ENCODE measurements around the gene UBC.
"Not testable (repeated sequence)": the region's sequence is repeated elsewhere in the genome, so short reads cannot be mapped to it uniquely, and the experiment has no call there.

The UBC gene

DNA sequence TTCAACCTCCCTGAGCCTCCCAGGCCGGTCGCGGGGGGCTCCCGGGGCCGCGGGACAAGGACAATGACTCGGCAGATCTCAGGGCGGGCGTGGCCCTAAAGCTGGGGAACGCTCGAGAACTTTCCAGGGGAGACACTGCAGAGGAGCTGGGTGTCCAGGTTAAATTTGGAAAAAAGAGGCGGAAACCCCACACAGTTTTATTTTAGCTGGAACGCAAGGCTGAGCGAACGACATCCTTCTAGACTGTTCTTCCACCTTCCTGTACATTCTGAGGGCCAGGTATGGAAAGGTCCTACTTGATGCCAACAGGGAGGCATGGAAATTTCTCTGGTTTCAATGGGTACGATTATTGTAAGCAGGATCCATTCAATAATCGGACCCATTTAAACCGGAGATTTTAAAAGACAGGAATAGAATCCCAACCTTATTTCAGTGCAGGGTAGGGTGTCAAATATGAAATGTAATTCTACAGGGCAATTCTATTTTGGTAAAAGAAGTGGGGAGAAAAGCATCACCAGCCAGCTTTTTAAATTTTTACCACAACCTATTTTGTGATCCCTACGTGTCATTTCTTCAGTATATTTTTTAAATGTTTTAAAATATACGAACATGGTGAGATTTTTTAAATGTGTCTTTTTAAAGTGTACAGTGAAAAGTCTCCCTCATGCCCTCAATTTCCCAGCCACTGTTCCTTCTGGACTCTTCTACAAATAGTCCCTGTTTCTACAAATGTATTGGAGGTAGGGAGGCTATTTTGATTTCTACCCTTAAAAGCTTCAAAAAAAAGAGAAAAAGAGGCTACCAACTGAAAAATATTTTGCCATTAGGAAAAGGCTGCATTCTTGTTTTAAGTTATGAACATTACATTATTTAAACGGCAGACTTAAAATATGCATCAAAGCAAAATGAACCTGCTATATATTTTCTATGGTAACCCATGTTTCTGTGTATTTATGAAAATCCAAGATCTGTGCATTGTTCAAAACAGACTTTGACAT, 1.1 kb upstream of the UBC start:
- 27 to 30% methylated on average over 18 to 21 of the region's 21 CpGs for WGBS, 2 experiments
- Histone ChIP-seq H3K36me3 (ENCODE audit: control insufficient read depth, insufficient read depth, low read length) (peaks cover 27% of the 10 kb centered on the region), H3K9me3 (ENCODE audit: control insufficient read depth, low read length) (no peaks in the 10 kb centered on the region), H3K4me1 (ENCODE audit: control insufficient read depth, insufficient read depth, low read length) (peaks cover 57% of the 10 kb centered on the region), H3K27me3 (ENCODE audit: control insufficient read depth, insufficient read depth, low read length, poor library complexity, severe bottlenecking) (peaks cover 15% of the 10 kb centered on the region), H3K27ac (ENCODE audit: insufficient read depth, low read depth, low read length, poor library complexity, severe bottlenecking) (peak overlapping the region; percentile 99), H3K4me3 (ENCODE audit: insufficient read depth, low read depth, low read length) (peak overlapping the region; percentile 78)

DNA sequence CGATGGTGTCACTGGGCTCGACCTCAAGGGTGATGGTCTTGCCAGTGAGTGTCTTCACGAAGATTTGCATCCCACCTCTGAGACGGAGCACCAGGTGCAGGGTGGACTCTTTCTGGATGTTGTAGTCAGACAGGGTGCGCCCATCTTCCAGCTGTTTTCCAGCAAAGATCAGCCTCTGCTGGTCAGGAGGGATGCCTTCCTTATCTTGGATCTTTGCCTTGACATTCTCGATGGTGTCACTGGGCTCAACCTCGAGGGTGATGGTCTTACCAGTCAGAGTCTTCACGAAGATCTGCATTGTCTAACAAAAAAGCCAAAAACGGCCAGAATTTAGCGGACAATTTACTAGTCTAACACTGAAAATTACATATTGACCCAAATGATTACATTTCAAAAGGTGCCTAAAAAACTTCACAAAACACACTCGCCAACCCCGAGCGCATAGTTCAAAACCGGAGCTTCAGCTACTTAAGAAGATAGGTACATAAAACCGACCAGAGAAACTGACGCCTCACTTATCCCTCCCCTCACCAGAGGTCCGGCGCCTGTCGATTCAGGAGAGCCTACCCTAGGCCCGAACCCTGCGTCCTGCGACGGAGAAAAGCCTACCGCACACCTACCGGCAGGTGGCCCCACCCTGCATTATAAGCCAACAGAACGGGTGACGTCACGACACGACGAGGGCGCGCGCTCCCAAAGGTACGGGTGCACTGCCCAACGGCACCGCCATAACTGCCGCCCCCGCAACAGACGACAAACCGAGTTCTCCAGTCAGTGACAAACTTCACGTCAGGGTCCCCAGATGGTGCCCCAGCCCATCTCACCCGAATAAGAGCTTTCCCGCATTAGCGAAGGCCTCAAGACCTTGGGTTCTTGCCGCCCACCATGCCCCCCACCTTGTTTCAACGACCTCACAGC, 717 bp downstream of the UBC start:
- Histone ChIP-seq H3K36me3 (ENCODE audit: control insufficient read depth, insufficient read depth, low read length) (peaks cover 29% of the 10 kb centered on the region), H3K9me3 (ENCODE audit: control insufficient read depth, low read length) (no peaks in the 10 kb centered on the region), H3K27me3 (ENCODE audit: control insufficient read depth, insufficient read depth, low read length, poor library complexity, severe bottlenecking) (peaks cover 15% of the 10 kb centered on the region), H3K27ac (ENCODE audit: insufficient read depth, low read depth, low read length, poor library complexity, severe bottlenecking) (peak overlapping the region; percentile 99), H3K4me3 (ENCODE audit: insufficient read depth, low read depth, low read length) (peak overlapping the region; percentile 78), H3K4me1 (ENCODE audit: control insufficient read depth, insufficient read depth, low read length) (peaks cover 47% of the 10 kb centered on the region)
- WGBS, 2 experiments = 11 to 12% methylated on average over 46 of the region's 46 CpGs

- Histone ChIP-seq H3K27me3 (ENCODE audit: control insufficient read depth, insufficient read depth, low read length, poor library complexity, severe bottlenecking) (peaks cover 15% of the 10 kb centered on the region), H3K4me1 (ENCODE audit: control insufficient read depth, insufficient read depth, low read length) (peaks cover 43% of the 10 kb centered on the region), H3K36me3 (ENCODE audit: control insufficient read depth, insufficient read depth, low read length) (peaks cover 29% of the 10 kb centered on the region), H3K4me3 (ENCODE audit: insufficient read depth, low read depth, low read length) (peak overlapping the region; percentile 78)
- 94 to 96% methylated on average over 15 to 17 of the region's 21 CpGs for WGBS, 2 experiments
- H3K9me3 ChIP-seq (ENCODE audit: control insufficient read depth, low read length); H3K27ac ChIP-seq (ENCODE audit: insufficient read depth, low read depth, low read length, poor library complexity, severe bottlenecking): not testable (repeated sequence)
Observed at GRCh38 chr12:124912529-124913287, 1.7 kb downstream of the UBC start.

DNA sequence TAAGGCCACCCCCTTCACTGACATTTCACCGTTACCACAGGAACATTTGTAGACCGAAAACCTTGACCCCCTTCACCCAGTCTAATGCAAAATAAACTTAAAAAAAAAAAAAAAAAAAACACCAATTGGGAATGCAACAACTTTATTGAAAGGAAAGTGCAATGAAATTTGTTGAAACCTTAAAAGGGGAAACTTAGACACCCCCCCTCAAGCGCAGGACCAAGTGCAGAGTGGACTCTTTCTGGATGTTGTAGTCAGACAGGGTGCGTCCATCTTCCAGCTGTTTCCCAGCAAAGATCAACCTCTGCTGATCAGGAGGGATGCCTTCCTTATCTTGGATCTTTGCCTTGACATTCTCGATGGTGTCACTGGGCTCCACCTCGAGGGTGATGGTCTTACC, 2.9 kb downstream of the UBC start:
- 90 to 99% methylated on average over 4 to 6 of the region's 6 CpGs for WGBS, 2 experiments
- not testable (repeated sequence) for H3K27ac ChIP-seq (ENCODE audit: insufficient read depth, low read depth, low read length, poor library complexity, severe bottlenecking); H3K4me3 ChIP-seq (ENCODE audit: insufficient read depth, low read depth, low read length); H3K9me3 ChIP-seq (ENCODE audit: control insufficient read depth, low read length)
- Histone ChIP-seq H3K36me3 (ENCODE audit: control insufficient read depth, insufficient read depth, low read length) (peaks cover 29% of the 10 kb centered on the region), H3K4me1 (ENCODE audit: control insufficient read depth, insufficient read depth, low read length) (peaks cover 34% of the 10 kb centered on the region), H3K27me3 (ENCODE audit: control insufficient read depth, insufficient read depth, low read length, poor library complexity, severe bottlenecking) (peaks cover 15% of the 10 kb centered on the region)

GRCh38 chr12:124910561-124911478, 3.6 kb downstream of the UBC start:
- 92 to 93% methylated on average over 9 of the region's 9 CpGs for WGBS, 2 experiments
- H3K27ac ChIP-seq (ENCODE audit: insufficient read depth, low read depth, low read length, poor library complexity, severe bottlenecking) = no peak overlapping the region
- H3K9me3 ChIP-seq (ENCODE audit: control insufficient read depth, low read length) = no peaks in the 10 kb centered on the region
- H3K27me3 ChIP-seq (ENCODE audit: control insufficient read depth, insufficient read depth, low read length, poor library complexity, severe bottlenecking) = peaks cover 15% of the 10 kb centered on the region
- no peak overlapping the region for H3K4me3 ChIP-seq (ENCODE audit: insufficient read depth, low read depth, low read length)
- peaks cover 29% of the 10 kb centered on the region for H3K36me3 ChIP-seq (ENCODE audit: control insufficient read depth, insufficient read depth, low read length)
- H3K4me1 ChIP-seq (ENCODE audit: control insufficient read depth, insufficient read depth, low read length) = peaks cover 28% of the 10 kb centered on the region

DNA sequence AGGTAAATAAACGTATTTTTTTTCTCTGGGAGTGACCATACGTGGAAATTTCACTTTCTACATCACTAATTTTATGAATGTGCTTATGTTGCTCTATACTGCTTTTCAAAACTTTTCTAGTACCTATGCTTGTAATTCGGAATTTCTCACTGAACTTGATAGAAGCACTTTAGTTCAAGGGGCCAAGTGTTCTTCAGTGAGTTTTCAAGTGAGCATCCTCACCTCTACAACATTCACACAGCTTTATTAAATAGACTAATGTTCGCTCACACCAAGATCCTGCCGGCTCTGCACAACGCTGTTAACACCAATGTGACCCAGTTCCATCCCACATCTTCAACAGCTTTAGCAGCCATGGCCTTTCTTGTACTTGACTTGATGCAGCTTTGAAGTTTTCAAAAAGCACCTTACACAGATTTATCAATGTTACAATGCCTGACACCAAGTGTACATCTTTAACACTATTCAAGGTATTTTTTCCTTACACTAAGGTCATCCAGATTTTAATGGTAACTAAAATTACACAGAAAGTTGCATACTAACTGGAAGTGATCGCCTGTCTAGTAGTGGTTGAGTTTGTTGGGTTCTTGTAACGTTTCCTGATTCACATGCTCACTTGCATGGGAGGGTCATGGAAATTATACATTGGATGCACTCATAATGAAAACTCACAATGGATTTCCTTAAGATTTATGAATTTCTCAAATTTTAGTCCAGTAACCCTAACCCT, 4.5 kb downstream of the UBC start:
- Histone ChIP-seq H3K4me1 (ENCODE audit: control insufficient read depth, insufficient read depth, low read length) (peaks cover 21% of the 10 kb centered on the region), H3K4me3 (ENCODE audit: insufficient read depth, low read depth, low read length) (no peak overlapping the region), H3K27ac (ENCODE audit: insufficient read depth, low read depth, low read length, poor library complexity, severe bottlenecking) (no peak overlapping the region), H3K9me3 (ENCODE audit: control insufficient read depth, low read length) (no peaks in the 10 kb centered on the region), H3K36me3 (ENCODE audit: control insufficient read depth, insufficient read depth, low read length) (peaks cover 29% of the 10 kb centered on the region), H3K27me3 (ENCODE audit: control insufficient read depth, insufficient read depth, low read length, poor library complexity, severe bottlenecking) (peaks cover 15% of the 10 kb centered on the region)
- WGBS, 2 experiments = 83 to 89% methylated on average over 8 of the region's 8 CpGs

GRCh38 chr12:124906606-124907261, 7.7 kb downstream of the UBC start:
- Histone ChIP-seq H3K27ac (ENCODE audit: insufficient read depth, low read depth, low read length, poor library complexity, severe bottlenecking) (no peak overlapping the region), H3K27me3 (ENCODE audit: control insufficient read depth, insufficient read depth, low read length, poor library complexity, severe bottlenecking) (no peaks in the 10 kb centered on the region), H3K36me3 (ENCODE audit: control insufficient read depth, insufficient read depth, low read length) (peaks cover 14% of the 10 kb centered on the region), H3K4me3 (ENCODE audit: insufficient read depth, low read depth, low read length) (no peak overlapping the region), H3K9me3 (ENCODE audit: control insufficient read depth, low read length) (no peaks in the 10 kb centered on the region), H3K4me1 (ENCODE audit: control insufficient read depth, insufficient read depth, low read length) (peaks cover 5% of the 10 kb centered on the region)
- WGBS, 2 experiments = 0% methylated on average over 2 of the region's 2 CpGs

DNA sequence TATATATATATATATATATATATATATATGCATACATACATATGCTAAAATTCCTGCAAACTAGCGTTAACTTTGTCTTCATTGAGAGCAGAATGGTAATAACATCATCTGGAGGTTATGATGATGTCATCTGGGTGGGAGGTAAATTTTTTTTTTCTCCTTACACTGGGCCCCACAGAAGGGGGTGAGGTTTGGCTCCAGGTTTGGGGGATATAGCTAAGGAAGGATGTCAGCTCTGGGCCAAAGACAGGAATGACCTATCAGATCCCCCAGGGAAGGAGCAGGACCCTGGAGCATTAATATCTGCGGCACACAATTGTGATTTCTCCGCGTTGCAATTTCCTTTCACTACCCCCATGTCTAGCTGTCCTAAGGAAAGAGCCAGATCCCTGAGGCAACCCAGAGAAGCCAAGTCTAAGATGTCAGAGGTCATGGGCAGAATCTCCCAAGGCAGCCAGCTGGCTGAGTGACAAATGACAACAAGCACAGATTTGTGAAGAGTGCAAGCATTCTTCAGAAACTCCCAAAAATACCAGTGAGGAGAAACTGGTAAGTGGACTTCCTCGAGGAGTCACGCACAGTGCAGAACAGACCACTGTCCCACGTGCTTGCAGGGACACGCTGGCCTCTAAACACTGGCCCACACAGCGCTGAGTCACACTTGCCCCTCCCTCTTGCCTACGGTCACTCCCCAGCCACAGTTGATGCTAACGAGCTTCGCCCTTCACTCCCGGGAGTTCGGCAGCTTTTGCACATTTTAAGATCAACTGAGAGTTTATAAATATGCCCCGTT, 9.9 kb downstream of the UBC start:
- no peaks in the 10 kb centered on the region for H3K27me3 ChIP-seq (ENCODE audit: control insufficient read depth, insufficient read depth, low read length, poor library complexity, severe bottlenecking)
- 52 to 55% methylated on average over 14 to 15 of the region's 15 CpGs for WGBS, 2 experiments
- H3K36me3 ChIP-seq (ENCODE audit: control insufficient read depth, insufficient read depth, low read length) = no peaks in the 10 kb centered on the region
- no peaks in the 10 kb centered on the region for H3K4me1 ChIP-seq (ENCODE audit: control insufficient read depth, insufficient read depth, low read length)
- H3K27ac ChIP-seq (ENCODE audit: insufficient read depth, low read depth, low read length, poor library complexity, severe bottlenecking) = no peak overlapping the region
- H3K9me3 ChIP-seq (ENCODE audit: control insufficient read depth, low read length) = no peaks in the 10 kb centered on the region
- no peak overlapping the region for H3K4me3 ChIP-seq (ENCODE audit: insufficient read depth, low read depth, low read length)
